Measurements from ENCODE around the gene VPS35L. TPM values are rescaled to one million over a fixed set of nuclear protein-coding genes. Genes with fewer than 3 reads are reported as not detected.

Gene VPS35L
- total and polyA plus RNA-seq, 2 of the 13 experiments (the other 11 are each of a cell fraction or from before 2014, with no cell fraction given): 1.4 to 1.6 TPM

DNA sequence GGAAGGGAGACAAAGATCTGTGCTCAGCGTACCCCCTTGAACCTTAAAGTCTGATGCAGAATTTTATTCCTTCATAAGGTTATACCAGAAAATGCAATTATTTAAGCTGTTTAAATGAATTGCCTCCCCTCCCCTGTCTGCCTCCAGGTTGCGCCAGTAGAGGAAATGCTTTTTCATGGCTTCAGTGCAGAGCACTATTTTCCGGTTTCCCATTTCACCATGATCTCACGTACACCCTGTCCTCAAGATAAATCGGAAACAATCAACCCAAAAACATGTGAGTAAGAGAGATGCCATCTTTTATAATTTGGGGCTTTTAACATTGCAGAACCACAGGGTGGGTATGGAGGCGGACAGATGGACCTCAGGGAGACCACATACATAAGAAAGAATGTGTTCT is 178.0 kb downstream of the VPS35L start (continued):
- TF ChIP-seq, protein P1, sequence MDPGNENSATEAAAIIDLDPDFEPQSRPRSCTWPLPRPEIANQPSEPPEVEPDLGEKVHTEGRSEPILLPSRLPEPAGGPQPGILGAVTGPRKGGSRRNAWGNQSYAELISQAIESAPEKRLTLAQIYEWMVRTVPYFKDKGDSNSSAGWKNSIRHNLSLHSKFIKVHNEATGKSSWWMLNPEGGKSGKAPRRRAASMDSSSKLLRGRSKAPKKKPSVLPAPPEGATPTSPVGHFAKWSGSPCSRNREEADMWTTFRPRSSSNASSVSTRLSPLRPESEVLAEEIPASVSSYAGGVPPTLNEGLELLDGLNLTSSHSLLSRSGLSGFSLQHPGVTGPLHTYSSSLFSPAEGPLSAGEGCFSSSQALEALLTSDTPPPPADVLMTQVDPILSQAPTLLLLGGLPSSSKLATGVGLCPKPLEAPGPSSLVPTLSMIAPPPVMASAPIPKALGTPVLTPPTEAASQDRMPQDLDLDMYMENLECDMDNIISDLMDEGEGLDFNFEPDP (CRISPR knock-in tag; conservative IDR thresholded peaks at IDR 0.05): no peak
- TF ChIP-seq SMAD9 (CRISPR knock-in tag; IDR thresholded peaks at IDR 0.05) (no peak), CBX1 (IDR thresholded peaks at IDR 0.05; ENCODE audit: low read depth) (no peak)
- TF ChIP-seq, protein P2, sequence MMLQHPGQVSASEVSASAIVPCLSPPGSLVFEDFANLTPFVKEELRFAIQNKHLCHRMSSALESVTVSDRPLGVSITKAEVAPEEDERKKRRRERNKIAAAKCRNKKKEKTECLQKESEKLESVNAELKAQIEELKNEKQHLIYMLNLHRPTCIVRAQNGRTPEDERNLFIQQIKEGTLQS (CRISPR knock-in tag; IDR thresholded peaks at IDR 0.05): no peak

DNA sequence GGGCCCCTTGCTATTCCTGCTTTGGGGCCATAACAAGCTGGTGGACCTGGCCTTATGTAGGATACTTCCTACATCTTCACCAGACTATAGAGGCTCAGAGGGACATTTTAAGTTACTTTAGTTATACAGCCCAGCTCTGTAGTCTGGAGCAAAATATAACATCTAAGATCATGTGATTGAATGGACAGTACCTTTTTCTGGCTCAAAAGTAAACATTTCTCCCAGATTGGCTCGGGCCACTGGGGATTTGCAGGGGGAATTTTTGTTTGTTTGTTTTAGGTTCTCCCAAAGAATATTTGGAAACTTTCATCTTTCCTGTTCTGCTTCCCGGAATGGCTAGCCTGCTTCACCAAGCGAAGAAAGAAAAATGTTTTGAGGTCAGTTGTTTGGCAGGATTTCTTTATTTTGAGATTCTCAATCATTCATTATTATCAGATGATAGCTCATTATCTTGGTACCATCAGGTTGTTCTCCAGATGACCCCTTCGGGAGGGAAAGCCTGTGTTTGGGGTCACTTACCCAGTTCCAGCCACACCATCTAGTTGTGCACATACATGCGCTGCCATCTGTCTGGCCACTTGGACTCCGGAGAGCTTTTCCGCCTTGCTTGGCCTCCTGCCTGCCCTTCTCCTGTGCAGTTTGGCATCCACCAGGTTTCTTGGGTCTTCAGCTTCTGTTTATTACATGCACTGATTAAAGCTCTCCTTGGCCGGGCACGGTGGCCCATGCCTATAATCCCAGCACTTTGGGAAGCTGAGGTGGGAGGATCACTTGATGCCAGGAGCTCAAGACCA is 179.8 kb downstream of the VPS35L start:
- intact Hi-C loops (cut with micrococcal nuclease; ENCODE audit: unreplicated experiment): no loop called here
- ChIA-PET CTCF (ENCODE audit: low intra/inter-chr PET ratio, low total read pairs) (no interaction called here), POLR2A (interaction anchor here (1.0 kb wide), 1 partner anchor 17 kb away, joined by 4 read pairs; the partner anchor contains the start of genes IQCK and KNOP1)
- Histone ChIP-seq H3K4me2 (ENCODE audit: low read depth, low read length) (no peak overlapping the region), H4K20me1 (ENCODE audit: insufficient read depth, low read length) (no peaks in the 10 kb centered on the region), H3K9me3 (ENCODE audit: low read length) (no peaks in the 10 kb centered on the region), H3K36me3 (replicated peaks in 1 of 2; ENCODE audit: control insufficient read depth in 1 of 2, insufficient read depth in 2 of 2, low read length in 2 of 2) (no peaks in the 10 kb centered on the region), H3K27me3 (ENCODE audit: control insufficient read depth in 1 of 2, insufficient read depth in 2 of 2, low read length in 2 of 2) (no peaks in the 10 kb centered on the region), H3K9ac (ENCODE audit: insufficient read depth, low read depth, low read length) (no peak overlapping the region), H3K27ac (ENCODE audit: extremely low read length, insufficient read depth, low read length) (no peak overlapping the region), H3K4me3 (replicated peaks in 1 of 3; ENCODE audit: insufficient read depth in 1 of 3, low read depth in 2 of 3, low read length in 3 of 3) (no peak overlapping the region), H2AFZ (ENCODE audit: low read length) (no peak overlapping the region), H3K4me1 (ENCODE audit: insufficient read depth, low read length) (peaks cover 9% of the 10 kb centered on the region), H3K79me2 (ENCODE audit: insufficient read depth, low read length) (no peaks in the 10 kb centered on the region)
- DNase-seq (ENCODE audit: low spot score) (no peak), FAIRE-seq (no peak), ATAC-seq (no peak)
- in situ Hi-C loops (cut with HindIII; ENCODE audit: extremely low pct_ligation_motif_present, low pct_unique_long_range_greater_than_20kb): no loop called here
- TF ChIP-seq EZH2 (conservative IDR thresholded peaks at IDR 0.05; ENCODE audit: low read depth, low read length) (no peak), MLLT10 (CRISPR knock-in tag; IDR thresholded peaks at IDR 0.05) (no peak), ZNF724P (CRISPR knock-in tag; IDR thresholded peaks at IDR 0.05; ENCODE audit: borderline replicate concordance) (no peak), ZNF776 (CRISPR knock-in tag; IDR thresholded peaks at IDR 0.05) (no peak)
- TF ChIP-seq, protein P3, sequence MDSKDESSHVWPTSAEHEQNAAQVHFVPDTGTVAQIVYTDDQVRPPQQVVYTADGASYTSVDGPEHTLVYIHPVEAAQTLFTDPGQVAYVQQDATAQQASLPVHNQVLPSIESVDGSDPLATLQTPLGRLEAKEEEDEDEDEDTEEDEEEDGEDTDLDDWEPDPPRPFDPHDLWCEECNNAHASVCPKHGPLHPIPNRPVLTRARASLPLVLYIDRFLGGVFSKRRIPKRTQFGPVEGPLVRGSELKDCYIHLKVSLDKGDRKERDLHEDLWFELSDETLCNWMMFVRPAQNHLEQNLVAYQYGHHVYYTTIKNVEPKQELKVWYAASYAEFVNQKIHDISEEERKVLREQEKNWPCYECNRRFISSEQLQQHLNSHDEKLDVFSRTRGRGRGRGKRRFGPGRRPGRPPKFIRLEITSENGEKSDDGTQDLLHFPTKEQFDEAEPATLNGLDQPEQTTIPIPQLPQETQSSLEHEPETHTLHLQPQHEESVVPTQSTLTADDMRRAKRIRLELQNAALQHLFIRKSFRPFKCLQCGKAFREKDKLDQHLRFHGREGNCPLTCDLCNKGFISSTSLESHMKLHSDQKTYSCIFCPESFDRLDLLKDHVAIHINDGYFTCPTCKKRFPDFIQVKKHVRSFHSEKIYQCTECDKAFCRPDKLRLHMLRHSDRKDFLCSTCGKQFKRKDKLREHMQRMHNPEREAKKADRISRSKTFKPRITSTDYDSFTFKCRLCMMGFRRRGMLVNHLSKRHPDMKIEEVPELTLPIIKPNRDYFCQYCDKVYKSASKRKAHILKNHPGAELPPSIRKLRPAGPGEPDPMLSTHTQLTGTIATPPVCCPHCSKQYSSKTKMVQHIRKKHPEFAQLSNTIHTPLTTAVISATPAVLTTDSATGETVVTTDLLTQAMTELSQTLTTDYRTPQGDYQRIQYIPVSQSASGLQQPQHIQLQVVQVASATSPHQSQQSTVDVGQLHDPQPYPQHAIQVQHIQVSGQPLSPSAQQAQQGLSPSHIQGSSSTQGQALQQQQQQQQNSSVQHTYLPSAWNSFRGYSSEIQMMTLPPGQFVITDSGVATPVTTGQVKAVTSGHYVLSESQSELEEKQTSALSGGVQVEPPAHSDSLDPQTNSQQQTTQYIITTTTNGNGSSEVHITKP (CRISPR knock-in tag; IDR thresholded peaks at IDR 0.05; ENCODE audit: low read depth): 0 out of 2 replicates have a peak, but pooled peaks have one; percentile 52
- TF ChIP-seq, protein P4, sequence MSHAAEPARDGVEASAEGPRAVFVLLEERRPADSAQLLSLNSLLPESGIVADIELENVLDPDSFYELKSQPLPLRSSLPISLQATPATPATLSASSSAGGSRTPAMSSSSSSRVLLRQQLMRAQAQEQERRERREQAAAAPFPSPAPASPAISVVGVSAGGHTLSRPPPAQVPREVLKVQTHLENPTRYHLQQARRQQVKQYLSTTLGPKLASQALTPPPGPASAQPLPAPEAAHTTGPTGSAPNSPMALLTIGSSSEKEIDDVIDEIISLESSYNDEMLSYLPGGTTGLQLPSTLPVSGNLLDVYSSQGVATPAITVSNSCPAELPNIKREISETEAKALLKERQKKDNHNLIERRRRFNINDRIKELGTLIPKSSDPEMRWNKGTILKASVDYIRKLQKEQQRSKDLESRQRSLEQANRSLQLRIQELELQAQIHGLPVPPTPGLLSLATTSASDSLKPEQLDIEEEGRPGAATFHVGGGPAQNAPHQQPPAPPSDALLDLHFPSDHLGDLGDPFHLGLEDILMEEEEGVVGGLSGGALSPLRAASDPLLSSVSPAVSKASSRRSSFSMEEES (CRISPR knock-in tag; IDR thresholded peaks at IDR 0.05): 0 out of 2 replicates have a peak, but pooled peaks have one; percentile 8
- 78% methylated on average over 9 of the region's 9 CpGs for WGBS (ENCODE audit: low lambda C conversion rate)
- BruUV-seq (replicated peaks): no TSS peak

All from HepG2 (cell line).